ENCODE data around the gene TPM2.

Gene TPM2

DNA sequence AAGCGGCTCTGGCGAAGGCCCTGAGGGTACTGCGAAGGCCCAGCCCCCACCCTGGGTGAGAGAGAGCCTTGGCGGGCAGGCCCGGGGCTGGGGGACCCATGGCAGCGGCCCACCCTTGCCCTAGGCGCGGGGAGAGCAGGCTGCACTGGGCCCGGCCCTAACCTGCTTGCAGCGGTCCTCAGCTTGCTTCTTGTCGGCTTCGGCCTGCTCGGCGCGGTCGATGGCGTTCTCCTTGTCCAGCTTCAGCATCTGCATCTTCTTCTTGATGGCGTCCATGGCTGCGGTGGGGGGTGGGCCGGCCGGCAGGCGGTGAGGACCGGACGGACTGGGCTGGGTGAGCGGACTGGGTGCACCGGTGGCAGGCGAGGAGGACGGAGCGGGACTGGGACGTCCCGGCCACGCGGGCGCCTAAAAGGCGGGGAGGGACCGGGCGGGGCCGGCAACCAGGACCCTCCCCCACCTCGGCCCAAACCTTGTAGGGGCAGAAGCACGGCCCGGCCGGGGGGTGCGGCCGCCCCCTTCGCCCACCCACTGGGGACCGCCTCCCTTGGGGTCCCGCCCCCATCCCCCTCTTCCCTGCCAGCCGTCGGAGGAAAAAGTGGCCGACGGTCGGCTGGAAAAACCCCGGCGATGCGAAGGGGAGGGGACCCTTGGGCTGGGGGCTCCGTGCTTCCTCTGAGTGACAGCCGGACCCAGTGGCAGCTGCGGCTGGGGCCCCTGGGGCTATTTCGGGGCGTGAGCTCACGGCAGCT, at the start of gene TPM2:
Gene TPM2 (minus strand): TSS at position 384 of the 752 bp plus-strand sequence. CDS start 108 bp downstream, at position 276.
- peak; percentile 32 for DNase-seq (ENCODE audit: low spot score)

DNA sequence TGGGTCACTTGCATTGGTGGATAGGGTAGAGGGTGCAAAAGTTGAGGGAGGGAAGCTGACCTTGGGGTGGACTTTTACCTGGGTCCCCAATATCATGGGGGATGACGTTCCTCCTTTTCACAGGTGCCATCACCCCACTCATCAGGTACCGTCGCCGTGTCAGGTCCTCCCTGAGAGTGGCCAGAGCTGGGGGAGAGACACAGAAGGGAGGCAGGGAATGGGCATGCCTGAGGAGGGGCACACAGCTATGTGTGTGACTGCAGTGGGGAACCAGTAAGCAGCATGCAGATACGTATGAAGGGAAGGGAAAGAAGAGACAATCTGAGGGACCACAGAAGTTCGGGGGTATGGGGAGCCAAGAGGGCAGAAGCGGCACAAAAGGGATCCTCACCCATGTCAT, 49.2 kb upstream of the TPM2 start:
- no peak for DNase-seq (ENCODE audit: low spot score)

DNA sequence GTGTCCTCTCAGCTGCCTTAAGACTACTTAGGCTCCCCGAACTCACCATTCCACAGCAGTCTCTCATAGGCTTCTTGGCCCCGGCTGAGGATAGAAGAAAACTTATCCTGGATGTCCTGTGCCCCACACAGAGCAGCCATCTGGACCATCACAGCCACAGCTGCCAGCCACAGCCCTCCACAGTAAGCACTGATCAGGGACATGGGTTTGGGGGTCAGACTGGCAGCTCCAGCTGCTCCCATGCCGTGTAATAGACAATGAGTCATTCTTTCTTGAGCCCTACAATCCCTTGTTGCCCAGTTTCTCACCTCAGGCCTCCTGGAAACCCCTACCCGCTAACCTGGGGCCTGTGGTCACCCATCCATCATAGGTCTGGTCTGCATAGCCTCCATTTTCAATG, 48.5 kb upstream of the TPM2 start:
- no peak for DNase-seq (ENCODE audit: low spot score)

DNA sequence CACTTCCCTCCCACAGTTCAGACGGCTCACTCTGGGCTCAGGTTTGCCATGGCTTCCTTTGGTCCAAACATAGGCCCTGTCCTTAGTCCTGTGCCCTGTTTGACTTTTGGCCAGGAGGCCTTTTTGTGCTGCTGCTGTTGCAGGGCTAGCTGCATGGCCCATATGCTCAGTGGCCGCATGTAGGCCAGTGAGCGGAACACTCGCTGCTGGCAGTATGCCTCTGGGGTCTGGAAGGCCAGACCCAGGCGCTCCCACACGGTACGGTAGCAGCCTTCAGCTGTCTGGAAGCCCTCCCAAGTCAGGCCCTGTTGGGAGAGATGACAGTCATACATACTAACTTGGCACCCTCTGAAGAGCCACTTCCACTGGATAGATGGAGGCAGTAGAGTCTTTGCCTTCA, 47.4 kb upstream of the TPM2 start:
- no peak for DNase-seq (ENCODE audit: low spot score)

DNA sequence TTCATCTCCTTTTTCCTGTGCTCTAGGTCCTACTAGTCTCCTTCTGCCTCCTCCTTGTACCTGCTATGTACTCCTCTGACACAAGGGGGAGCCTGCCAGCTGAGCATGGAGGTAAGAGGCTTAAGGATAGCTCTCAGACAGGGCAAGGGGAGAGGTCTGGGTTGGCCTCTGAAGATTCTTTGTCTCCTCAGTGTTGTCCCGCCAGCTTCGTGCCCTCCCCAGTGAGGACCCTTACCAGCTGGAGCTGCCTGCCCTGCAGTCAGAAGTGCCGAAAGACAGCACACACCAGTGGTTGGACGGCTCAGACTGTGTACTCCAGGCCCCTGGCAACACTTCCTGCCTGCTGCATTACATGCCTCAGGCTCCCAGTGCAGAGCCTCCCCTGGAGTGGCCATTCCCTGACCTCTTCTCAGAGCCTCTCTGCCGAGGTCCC, 46.5 kb upstream of the TPM2 start:
- peak; percentile 85 for DNase-seq (ENCODE audit: low spot score)

DNA sequence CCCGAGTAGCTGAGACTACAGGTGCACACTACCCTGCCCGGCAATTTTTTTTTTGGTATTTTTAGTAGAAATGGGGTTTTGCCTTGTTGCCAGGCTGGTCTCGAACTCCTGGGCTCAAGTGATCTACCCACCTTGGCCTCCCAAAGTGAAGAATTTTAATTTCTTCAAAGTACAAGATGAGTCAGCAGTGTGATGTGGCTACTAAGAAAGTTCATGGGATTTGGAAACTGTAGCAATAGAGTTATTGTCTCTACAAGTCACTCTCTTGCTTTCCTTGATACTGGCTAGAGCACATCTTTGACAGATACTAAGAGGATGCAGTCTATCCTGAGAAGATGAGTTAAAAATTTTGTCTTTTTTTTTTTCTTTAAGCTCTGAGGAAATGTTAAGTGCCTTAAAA, 44.4 kb upstream of the TPM2 start:
- DNase-seq (ENCODE audit: low spot score) = no peak

DNA sequence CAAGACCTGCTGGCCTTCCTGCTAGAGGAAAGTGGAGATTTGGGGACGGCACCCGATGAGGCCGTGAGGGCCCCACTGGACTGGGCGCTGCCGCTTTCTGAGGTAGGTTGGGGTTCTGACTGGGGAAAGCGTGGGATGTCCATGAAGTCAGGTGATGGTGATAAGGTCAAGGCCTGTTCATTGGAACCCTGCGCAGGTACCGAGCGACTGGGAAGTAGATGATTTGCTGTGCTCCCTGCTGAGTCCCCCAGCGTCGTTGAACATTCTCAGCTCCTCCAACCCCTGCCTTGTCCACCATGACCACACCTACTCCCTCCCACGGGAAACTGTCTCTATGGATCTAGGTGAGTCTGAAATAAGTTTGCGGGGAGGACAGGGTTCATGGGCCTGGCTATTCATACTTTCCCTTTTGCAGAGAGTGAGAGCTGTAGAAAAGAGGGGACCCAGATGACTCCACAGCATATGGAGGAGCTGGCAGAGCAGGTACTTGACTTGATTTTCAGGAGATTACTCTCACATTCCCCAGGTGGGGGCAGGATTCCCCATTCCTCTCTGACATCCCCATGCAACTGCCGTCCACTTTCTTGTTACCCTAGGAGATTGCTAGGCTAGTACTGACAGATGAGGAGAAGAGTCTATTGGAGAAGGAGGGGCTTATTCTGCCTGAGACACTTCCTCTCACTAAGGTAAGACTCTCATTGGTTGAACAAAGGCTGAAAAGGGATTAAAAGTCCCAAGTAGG, 43.2 kb upstream of the TPM2 start:
- peak; percentile 80 for DNase-seq (ENCODE audit: low spot score)

DNA sequence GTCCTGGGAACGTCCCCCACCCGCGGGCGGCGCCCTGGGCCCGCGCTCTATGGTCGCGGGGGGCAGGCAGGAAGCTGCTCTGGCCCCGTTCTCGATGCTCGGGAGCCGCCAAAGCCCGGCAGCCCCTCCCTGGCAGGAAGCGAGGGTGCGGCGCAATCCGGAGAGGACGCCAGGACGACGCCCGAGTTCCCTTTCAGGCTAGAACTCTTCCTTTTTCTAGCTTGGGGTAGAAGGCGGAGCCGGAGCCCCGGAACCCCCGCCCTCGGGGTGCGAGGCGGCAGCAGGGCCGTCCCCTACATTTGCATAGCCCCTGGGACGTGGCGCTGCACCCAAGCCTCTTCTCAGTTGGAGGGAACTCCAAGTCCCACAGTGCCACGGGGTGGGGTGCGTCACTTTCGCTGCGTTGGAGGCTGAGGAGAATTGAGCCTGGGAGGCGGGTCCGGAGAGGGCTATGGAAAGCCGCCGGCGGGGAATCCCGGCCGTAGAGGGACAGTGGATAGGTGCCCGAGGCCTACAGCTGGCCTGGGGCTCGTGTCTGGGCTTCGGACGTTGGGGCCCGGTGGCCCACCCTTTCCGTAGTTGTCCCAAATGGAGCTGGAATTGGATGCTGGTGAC, 42.6 kb upstream of the TPM2 start, which contains the start of the genes CREB3 and TLN1:
Gene CREB3 (plus strand): TSS at position 482 of the 615 bp plus-strand sequence. CDS start 107 bp downstream, at position 589.
Gene TLN1 (minus strand): TSS at position 11 of the 615 bp plus-strand sequence. CDS start 6,501 bp downstream, outside the sequence.
- peak; percentile 98 for DNase-seq (ENCODE audit: low spot score)

DNA sequence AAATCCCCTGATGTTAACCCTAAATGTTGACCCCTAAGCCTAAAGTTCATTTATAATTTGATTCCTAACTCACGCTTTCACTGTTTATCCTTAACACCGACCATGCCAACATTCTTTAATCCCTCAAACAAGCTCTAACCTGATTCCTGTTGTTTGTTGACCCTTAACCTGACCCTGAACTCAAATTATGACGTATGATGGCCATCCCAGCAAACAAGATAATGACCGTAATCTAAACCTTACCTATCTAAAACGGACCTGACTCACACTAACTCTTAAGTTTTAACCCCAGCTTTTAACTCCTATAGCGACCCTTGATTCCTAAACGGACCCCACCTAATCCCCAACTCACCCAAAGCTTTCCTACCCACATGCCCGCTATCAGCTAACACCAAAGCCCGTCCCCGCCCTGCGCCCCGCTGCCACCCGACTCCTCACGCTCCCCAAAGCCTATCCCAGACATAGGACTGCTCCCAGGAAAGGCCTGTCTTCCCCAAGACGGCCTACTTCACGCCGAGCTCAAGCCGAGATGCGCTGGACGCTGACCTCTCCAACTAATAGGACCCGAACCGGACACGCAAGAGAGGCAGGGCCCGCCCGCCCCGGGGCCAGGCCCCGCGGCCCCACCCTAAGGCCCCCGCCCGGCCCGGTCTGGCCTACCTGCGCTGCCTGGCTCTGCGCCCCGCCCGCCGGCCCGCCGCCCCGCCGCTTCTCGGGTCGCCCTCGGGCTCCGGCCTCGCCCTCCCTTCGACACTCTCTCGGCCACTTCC, 41.9 kb upstream of the TPM2 start:
- DNase-seq (ENCODE audit: low spot score) = no peak

DNA sequence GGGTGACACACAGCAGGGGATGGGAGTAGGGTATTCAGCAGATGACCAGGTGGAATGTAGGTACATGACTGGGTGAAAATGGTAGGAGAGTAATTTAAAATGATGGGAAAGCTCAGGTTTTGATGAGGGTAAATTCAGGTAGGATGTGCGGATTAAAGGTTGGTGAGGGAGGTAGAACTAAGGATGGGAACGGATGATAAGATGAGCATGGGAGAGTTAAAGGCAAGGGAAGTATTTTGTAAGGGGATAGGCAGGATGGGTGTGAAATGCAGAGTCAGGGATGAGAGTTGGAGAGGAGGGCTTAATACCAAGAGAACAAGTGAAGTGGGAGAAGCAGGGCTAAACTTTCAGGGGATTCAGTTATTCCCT, 40.7 kb upstream of the TPM2 start:
- no peak for DNase-seq (ENCODE audit: low spot score)

DNA sequence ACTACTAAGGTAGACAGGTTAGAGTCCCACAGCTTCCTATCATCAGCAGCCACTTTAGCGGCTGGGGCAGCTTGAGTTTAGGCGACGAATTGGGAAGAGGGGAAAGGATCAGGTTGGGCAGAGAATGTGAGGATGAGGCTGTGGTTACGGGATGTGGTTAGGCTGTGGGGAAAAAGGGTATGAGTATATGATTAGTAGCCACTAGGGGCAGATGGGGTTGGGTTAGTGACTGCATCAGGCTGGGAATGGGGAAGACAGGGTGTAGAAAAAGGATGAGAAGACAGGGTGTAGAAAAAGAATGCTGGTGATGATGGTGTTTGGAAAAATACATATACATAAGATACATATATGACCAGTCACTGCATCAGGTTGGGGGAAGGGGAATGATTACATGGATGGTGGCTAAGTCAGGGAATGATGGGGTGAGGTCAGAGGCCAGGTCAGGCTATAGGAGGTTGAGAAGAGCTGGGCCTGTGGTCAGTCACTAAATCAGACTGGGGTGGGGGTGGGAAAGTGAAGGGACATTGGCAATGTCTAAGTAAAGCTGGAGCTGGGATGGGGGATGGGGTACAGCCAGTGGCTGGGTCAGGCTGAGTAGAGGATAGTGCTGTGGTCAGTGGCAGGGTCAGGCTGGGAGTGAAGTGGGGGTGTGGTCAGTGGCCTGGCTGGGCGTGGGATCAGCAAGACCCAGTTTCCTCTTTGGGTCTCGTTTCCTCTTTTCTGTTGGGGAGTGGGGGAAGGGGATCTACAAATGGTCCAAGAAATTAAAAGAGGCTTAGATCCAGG, 40.2 kb upstream of the TPM2 start:
- peak; percentile 87 for DNase-seq (ENCODE audit: low spot score)

DNA sequence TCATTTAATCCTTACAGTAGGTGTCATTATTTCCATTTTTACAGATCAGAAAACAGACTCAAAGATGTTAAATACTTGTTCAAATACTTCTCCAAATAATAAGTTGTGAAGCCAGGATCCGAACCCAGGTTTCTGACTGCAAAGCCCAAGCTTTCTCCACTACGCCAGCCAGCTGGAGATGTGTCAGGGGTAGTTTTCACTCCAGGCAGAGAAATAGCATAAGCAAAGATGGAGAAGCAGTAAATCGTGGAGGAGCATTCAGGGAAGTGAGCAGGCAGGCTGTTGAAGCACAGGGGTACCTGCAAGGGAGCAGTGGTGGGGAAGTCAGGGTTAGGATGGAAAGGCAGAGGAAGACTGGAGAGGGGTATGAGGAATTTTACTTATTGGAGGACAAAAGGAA, 39.4 kb upstream of the TPM2 start:
- DNase-seq (ENCODE audit: low spot score) = no peak

DNA sequence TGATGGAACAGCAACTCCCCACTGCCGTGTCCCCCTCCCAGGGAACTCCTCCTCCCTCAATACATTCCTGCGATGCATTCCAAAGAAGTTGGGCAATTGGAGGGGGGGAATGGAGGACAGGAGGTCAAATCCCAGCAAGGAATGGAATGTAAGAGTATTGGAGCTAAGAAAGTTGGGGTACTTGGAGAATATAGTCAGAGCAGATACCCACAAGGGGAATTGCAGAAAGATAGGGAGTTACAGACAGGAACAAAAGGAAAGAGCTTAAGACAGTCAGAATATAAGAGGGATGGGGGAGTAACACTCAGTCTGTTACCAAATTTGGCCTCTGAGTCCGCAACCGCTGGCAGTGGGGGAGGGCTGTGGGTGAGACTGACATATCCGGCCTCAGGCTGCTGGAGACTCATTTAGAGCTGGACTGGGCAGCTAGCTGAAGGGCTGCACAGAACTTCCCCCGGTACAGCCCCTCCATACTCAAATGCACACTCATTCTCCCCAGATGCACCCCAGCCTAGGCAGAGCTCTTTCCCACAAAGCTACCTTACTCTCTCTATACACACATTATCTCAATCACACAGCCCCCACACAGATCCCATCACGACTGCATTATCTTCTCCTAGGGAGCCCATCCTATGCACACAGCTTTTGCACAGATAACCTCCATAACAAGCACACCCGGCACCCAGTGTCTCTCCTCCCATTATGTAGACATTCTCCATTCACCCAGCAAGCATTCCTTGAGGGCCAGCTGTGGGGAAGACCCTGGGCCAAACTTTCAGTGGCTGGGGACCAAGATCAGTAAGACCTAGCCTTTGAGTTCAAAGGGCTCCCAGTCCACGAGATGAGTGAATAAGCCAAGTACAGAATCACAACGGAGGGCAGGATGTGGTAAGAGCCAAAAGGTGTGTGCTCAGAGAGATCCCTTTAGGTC, 38.6 kb upstream of the TPM2 start:
- DNase-seq (ENCODE audit: low spot score) = peak; percentile 76

DNA sequence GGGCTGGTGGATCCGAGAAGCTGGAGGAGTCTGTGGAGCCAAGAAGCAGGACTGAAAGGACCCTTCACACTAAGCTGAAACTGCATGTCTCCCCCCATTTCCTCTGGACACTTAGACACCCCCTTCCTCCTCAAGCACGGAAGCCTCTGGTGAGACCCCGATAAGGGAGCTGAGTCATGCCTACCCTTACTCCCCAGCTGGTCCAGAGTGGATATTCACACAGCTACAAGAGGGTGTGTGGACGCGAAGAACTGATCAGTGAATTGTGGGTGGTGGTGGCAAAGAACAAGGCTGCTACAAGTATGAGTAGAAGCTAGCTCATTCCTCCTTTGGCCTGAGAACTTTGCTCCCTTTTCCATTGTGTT, 37.9 kb upstream of the TPM2 start:
- no peak for DNase-seq (ENCODE audit: low spot score)

DNA sequence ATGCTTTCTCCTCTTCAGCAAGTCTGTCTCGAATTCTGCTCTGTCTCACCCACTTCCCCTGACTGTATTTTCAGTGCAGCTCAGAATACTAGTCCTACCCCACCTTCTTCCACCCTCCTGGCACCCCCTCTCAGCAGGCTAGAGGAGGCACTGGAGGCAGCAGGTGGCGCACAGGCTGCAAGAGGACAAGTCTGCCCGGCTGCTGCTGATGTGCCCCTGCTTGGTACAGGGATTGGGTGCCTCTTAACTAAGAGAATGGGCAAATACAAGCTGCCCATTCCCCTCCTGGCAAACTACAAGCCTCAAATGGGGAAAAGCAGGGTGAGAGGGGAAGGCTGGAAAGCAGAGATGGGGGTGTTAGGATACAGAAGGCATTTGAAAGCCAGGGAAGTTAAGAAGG, 37.2 kb upstream of the TPM2 start:
- DNase-seq (ENCODE audit: low spot score) = no peak

DNA sequence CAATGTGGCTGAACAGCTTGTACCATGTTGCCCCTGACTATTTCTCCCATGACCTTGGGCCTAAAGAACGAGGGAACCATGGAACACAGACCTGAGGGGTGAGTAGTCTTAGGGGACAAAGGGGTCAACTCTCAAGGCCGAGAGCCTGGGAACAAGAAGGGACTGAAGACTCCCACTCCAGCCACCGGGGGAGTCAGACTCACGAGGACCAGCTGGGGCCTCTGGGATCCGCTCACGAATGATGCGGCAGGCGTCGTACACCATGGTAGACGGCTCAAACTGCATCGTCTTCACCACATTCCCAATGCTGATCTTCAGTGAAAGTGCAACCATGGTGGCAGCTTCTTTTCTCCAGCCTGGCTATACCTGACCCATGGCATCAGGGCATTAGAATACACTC, 35.6 kb upstream of the TPM2 start:
- DNase-seq (ENCODE audit: low spot score) = no peak

DNA sequence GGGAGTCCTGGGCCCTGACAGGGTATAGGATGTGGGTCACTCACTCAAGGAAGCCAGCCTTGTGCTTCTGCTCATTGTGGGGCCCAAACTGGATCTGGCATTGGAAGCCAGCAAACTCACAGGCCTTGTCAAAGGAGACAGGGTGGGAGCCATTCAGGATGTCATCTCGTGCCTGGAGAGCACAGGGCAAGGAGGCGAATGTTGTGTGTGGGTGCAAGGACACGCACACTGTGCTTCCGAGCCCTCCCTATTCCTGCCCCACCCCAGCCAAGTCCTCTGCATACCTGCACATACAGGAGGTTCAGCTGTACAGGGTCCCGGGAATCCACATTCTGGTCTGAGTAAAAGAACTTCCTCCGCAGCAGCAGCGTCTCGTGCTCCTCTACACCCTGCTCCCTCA, 34.2 kb upstream of the TPM2 start:
- no peak for DNase-seq (ENCODE audit: low spot score)

DNA sequence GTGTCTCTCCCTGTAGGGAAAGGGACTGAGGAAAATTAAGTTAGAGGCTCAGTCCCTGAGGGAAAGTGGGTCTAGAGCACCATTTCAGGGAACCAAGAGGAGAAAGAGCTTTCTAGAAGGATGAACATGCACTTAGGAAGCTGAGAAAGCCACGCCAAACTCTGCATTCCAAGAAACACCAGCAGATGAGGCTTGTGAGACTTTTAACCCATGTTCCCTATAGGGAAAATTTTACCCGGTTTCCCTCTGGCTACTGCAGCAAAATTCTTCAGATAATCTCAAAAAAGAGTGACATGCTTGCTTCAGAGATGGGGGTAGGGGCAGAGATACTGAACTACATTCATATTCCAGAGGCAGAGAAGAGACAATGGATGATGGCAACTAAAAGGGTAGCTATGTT, 33.7 kb upstream of the TPM2 start:
- no peak for DNase-seq (ENCODE audit: low spot score)

DNA sequence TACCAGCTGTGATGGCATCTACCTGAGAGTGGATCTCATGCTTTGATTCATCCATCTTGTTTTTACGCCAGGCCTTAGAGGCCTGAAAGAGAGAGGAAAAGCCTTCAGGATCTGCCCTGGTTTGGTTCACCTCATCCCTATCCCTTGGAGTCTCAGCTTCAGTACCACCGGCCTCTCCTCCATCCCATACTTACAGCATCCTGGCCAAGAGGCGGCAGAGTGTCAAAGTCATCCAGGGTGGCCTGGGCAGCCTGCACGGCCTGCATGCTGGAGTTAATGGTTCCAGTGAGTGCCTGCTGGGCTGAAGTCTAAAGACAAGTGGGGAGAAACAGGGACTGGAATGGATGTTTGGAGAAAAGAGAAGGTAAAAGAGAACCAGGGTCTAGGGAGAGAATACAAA, 29.8 kb upstream of the TPM2 start:
- DNase-seq (ENCODE audit: low spot score) = no peak

All from RKO (cell line).